ENCODE data around the gene MRPS18C. TPM values are rescaled to one million over a fixed set of nuclear protein-coding genes. Genes with fewer than 3 reads are reported as not detected.

Gene MRPS18C
- 10 to 100 TPM; 44.8 to 77.0 (median 45.5) TPM for polyA plus RNA-seq

- peak; percentile 97 to 98 (median 97) for DNase-seq
- Mint-ChIP-seq H3K27me3 (ENCODE audit: low read depth in 3 of 3) (peaks cover 9 to 13% (median 10%) of the 10 kb centered on the region in 3 donors), H3K27ac (peak within 1 kb of the TSS; percentile 100), H3K36me3 (peaks cover 14 to 37% (median 16%) of the 10 kb centered on the region in 3 donors), H3K4me3 (peak within 1 kb of the TSS; percentile 98 to 100 (median 100)), H3K4me1 (peaks cover 44 to 78% of the 10 kb centered on the region in 2 donors), H3K9me3 (no peaks in the 10 kb centered on the region)
These were observed at the start of gene MRPS18C, which contains the start of gene HELQ for GRCh38 chr4:83455281-83456183. Gene MRPS18C (plus strand): TSS chr4:83456058. CDS start chr4:83456078, 20 bp downstream. Gene HELQ (minus strand): TSS chr4:83455823. CDS start chr4:83455693, 130 bp downstream.

- H3K4me3 Mint-ChIP-seq: no peak overlapping the region
- peaks cover 0 to 1% of the 10 kb centered on the region in 2 donors for H3K4me1 Mint-ChIP-seq
- H3K9me3 Mint-ChIP-seq: no peaks in the 10 kb centered on the region
- no peak for DNase-seq
- peaks cover 0 to 3% (median 0%) of the 10 kb centered on the region in 3 donors for H3K27me3 Mint-ChIP-seq (ENCODE audit: low read depth in 3 of 3)
- peaks cover 28 to 52% (median 49%) of the 10 kb centered on the region in 3 donors for H3K36me3 Mint-ChIP-seq
- H3K27ac Mint-ChIP-seq: peak overlapping the region in 1 of 6 donors; percentile 29
These were observed 47.0 kb upstream of the MRPS18C start for GRCh38 chr4:83408908-83409307.

- DNase-seq: no peak
- peaks cover 0 to 1% of the 10 kb centered on the region in 2 donors for H3K4me1 Mint-ChIP-seq
- peak overlapping the region in 1 of 6 donors; percentile 40 for H3K27ac Mint-ChIP-seq
- peaks cover 28 to 54% (median 45%) of the 10 kb centered on the region in 3 donors for H3K36me3 Mint-ChIP-seq
- H3K9me3 Mint-ChIP-seq: no peaks in the 10 kb centered on the region
- no peaks in the 10 kb centered on the region for H3K27me3 Mint-ChIP-seq (ENCODE audit: low read depth in 3 of 3)
- no peak overlapping the region for H3K4me3 Mint-ChIP-seq
These were observed 42.2 kb upstream of the MRPS18C start for GRCh38 chr4:83413676-83414075.

- H3K36me3 Mint-ChIP-seq: peaks cover 24 to 40% (median 39%) of the 10 kb centered on the region in 3 donors
- no peaks in the 10 kb centered on the region for H3K4me1 Mint-ChIP-seq
- H3K27ac Mint-ChIP-seq: no peak overlapping the region
- peaks cover 0 to 2% (median 0%) of the 10 kb centered on the region in 3 donors for H3K27me3 Mint-ChIP-seq (ENCODE audit: low read depth in 3 of 3)
- no peaks in the 10 kb centered on the region for H3K9me3 Mint-ChIP-seq
- no peak for DNase-seq
- H3K4me3 Mint-ChIP-seq: no peak overlapping the region
These were observed 38.3 kb upstream of the MRPS18C start for GRCh38 chr4:83417566-83417965.

- Mint-ChIP-seq H3K36me3 (peaks cover 20 to 36% (median 34%) of the 10 kb centered on the region in 3 donors), H3K4me3 (no peak overlapping the region), H3K4me1 (no peaks in the 10 kb centered on the region), H3K27ac (no peak overlapping the region), H3K9me3 (no peaks in the 10 kb centered on the region), H3K27me3 (ENCODE audit: low read depth in 3 of 3) (peaks cover 0 to 2% (median 0%) of the 10 kb centered on the region in 3 donors)
- no peak for DNase-seq
These were observed 37.6 kb upstream of the MRPS18C start for GRCh38 chr4:83418211-83418610.

GRCh38 chr4:83431200-83431599 is 24.7 kb upstream of the MRPS18C start:
- Mint-ChIP-seq H3K27ac (no peak overlapping the region), H3K36me3 (peaks cover 20 to 24% (median 22%) of the 10 kb centered on the region in 3 donors), H3K4me3 (no peak overlapping the region), H3K4me1 (peaks cover 0 to 2% of the 10 kb centered on the region in 2 donors), H3K9me3 (no peaks in the 10 kb centered on the region), H3K27me3 (ENCODE audit: low read depth in 3 of 3) (no peaks in the 10 kb centered on the region)
- no peak for DNase-seq

- no peaks in the 10 kb centered on the region for H3K27me3 Mint-ChIP-seq (ENCODE audit: low read depth in 3 of 3)
- no peaks in the 10 kb centered on the region for H3K9me3 Mint-ChIP-seq
- H3K27ac Mint-ChIP-seq: no peak overlapping the region
- H3K36me3 Mint-ChIP-seq: peaks cover 17 to 42% (median 18%) of the 10 kb centered on the region in 3 donors
- peaks cover 0 to 2% of the 10 kb centered on the region in 2 donors for H3K4me1 Mint-ChIP-seq
- no peak overlapping the region for H3K4me3 Mint-ChIP-seq
- no peak for DNase-seq
These were observed 19.2 kb upstream of the MRPS18C start for GRCh38 chr4:83436680-83437079.

GRCh38 chr4:83438719-83439118 is 17.1 kb upstream of the MRPS18C start:
- no peak overlapping the region for H3K27ac Mint-ChIP-seq

GRCh38 chr4:83440148-83440814 is 15.6 kb upstream of the MRPS18C start:
- Mint-ChIP-seq H3K4me1 (no peaks in the 10 kb centered on the region), H3K36me3 (peaks cover 21 to 50% (median 31%) of the 10 kb centered on the region in 3 donors), H3K27ac (peak overlapping the region in 1 of 6 donors; percentile 9), H3K27me3 (ENCODE audit: low read depth in 3 of 3) (no peaks in the 10 kb centered on the region), H3K4me3 (no peak overlapping the region), H3K9me3 (no peaks in the 10 kb centered on the region)
- DNase-seq: no peak

More at GRCh38 chr4:83438719-83439118, 17.1 kb upstream of the MRPS18C start:
- no peaks in the 10 kb centered on the region for H3K9me3 Mint-ChIP-seq
- peaks cover 17 to 48% (median 22%) of the 10 kb centered on the region in 3 donors for H3K36me3 Mint-ChIP-seq
- no peaks in the 10 kb centered on the region for H3K27me3 Mint-ChIP-seq (ENCODE audit: low read depth in 3 of 3)
- no peak overlapping the region for H3K4me3 Mint-ChIP-seq
- DNase-seq: no peak
- no peaks in the 10 kb centered on the region for H3K4me1 Mint-ChIP-seq

GRCh38 chr4:83440899-83441298 is 15.0 kb upstream of the MRPS18C start:
- Mint-ChIP-seq H3K9me3 (no peaks in the 10 kb centered on the region), H3K4me3 (no peak overlapping the region), H3K4me1 (no peaks in the 10 kb centered on the region), H3K27me3 (ENCODE audit: low read depth in 3 of 3) (no peaks in the 10 kb centered on the region), H3K36me3 (peaks cover 17 to 49% (median 31%) of the 10 kb centered on the region in 3 donors), H3K27ac (no peak overlapping the region)
- no peak for DNase-seq

- no peak overlapping the region for H3K4me3 Mint-ChIP-seq
- H3K9me3 Mint-ChIP-seq: no peaks in the 10 kb centered on the region
- H3K27me3 Mint-ChIP-seq (ENCODE audit: low read depth in 3 of 3): no peaks in the 10 kb centered on the region
- peaks cover 6 to 23% of the 10 kb centered on the region in 2 donors for H3K4me1 Mint-ChIP-seq
- DNase-seq: no peak
- H3K27ac Mint-ChIP-seq: peak overlapping the region in 3 of 6 donors; percentile 6 to 35 (median 29)
- H3K36me3 Mint-ChIP-seq: peaks cover 10 to 39% (median 21%) of the 10 kb centered on the region in 3 donors
These were observed 6.8 kb upstream of the MRPS18C start for GRCh38 chr4:83449009-83449408.

- Mint-ChIP-seq H3K4me3 (peak overlapping the region; percentile 98 to 100 (median 100)), H3K27me3 (ENCODE audit: low read depth in 3 of 3) (peaks cover 9 to 13% (median 10%) of the 10 kb centered on the region in 3 donors), H3K27ac (peak overlapping the region; percentile 100), H3K9me3 (no peaks in the 10 kb centered on the region), H3K36me3 (peaks cover 14 to 36% (median 16%) of the 10 kb centered on the region in 3 donors), H3K4me1 (peaks cover 44 to 78% of the 10 kb centered on the region in 2 donors)
- peak in 2 of 3 donors; percentile 2 to 4 for DNase-seq
These were observed 1.2 kb upstream of the MRPS18C start for GRCh38 chr4:83454686-83455085.

GRCh38 chr4:83456184-83456501 is 285 bp downstream of the MRPS18C start:
- Mint-ChIP-seq H3K27ac (peak overlapping the region; percentile 100), H3K36me3 (peaks cover 14 to 35% (median 16%) of the 10 kb centered on the region in 3 donors), H3K9me3 (no peaks in the 10 kb centered on the region), H3K27me3 (ENCODE audit: low read depth in 3 of 3) (peaks cover 9 to 13% (median 10%) of the 10 kb centered on the region in 3 donors), H3K4me3 (peak overlapping the region; percentile 98 to 100 (median 100)), H3K4me1 (peaks cover 44 to 78% of the 10 kb centered on the region in 2 donors)
- DNase-seq: no peak

Measured in immature natural killer cell (primary cell).